Fibroblast of peridontal ligament (primary cell): ENCODE measurements around the gene DAD1.
A peak's percentile ranks its signal among the peaks of the same experiment; 100 is the strongest.
"Not testable (repeated sequence)": the region's sequence is repeated elsewhere in the genome, so short reads cannot be mapped to it uniquely, and the experiment has no call there.

Source experiments
- DNase-seq: peaks from one replicate; pipeline ENCODE4 v3.0.0-alpha.2; 2010; ENCODE audit errors: extremely low read depth

Gene DAD1

GRCh38 chr14:22569106-22569736, 19.8 kb downstream of the DAD1 start:
- no peak for DNase-seq

- DNase-seq, result no peak
Observed at GRCh38 chr14:22567437-22567836, 21.6 kb downstream of the DAD1 start.

- DNase-seq, result no peak
Observed at GRCh38 chr14:22566845-22567244, 22.2 kb downstream of the DAD1 start.

GRCh38 chr14:22566266-22566665, 22.8 kb downstream of the DAD1 start:
- DNase-seq, result not testable (repeated sequence)

- DNase-seq, result no peak
Observed at GRCh38 chr14:22565391-22565945, 23.6 kb downstream of the DAD1 start.

- no peak for DNase-seq
Observed at GRCh38 chr14:22564463-22564862, 24.6 kb downstream of the DAD1 start.

- no peak for DNase-seq
Observed at GRCh38 chr14:22563987-22564386, 25.0 kb downstream of the DAD1 start.

- no peak for DNase-seq
Observed at GRCh38 chr14:22561661-22562579, 27.1 kb downstream of the DAD1 start.

- DNase-seq, result no peak
Observed at GRCh38 chr14:22561366-22561660, 27.7 kb downstream of the DAD1 start.

- no peak for DNase-seq
Observed at GRCh38 chr14:22560662-22561365, 28.2 kb downstream of the DAD1 start.

- DNase-seq, result no peak
Observed at GRCh38 chr14:22559041-22559440, 30.0 kb downstream of the DAD1 start.

GRCh38 chr14:22558221-22558913, 30.7 kb downstream of the DAD1 start:
- no peak for DNase-seq

- no peak for DNase-seq
Observed at GRCh38 chr14:22557846-22558220, 31.2 kb downstream of the DAD1 start.

GRCh38 chr14:22556990-22557623, 31.9 kb downstream of the DAD1 start:
- DNase-seq, result peak; percentile 72

- no peak for DNase-seq
Observed at GRCh38 chr14:22556021-22556989, 32.7 kb downstream of the DAD1 start.

- DNase-seq, result no peak
Observed at GRCh38 chr14:22555384-22556011, 33.5 kb downstream of the DAD1 start.

- no peak for DNase-seq
Observed at GRCh38 chr14:22554498-22555383, 34.3 kb downstream of the DAD1 start.

- DNase-seq, result not testable (repeated sequence)
Observed at GRCh38 chr14:22553861-22554497, 35.0 kb downstream of the DAD1 start.
